A673 (cell line): ENCODE results near the gene CTSD. TPM values are rescaled to one million over a fixed set of nuclear protein-coding genes. Genes with fewer than 3 reads are reported as not detected.

Source experiments
- BruUV-seq: library from RNA; stranded (reverse); fragments of 400-500 nt; replicated peaks from 2 replicates; lab custom pipeline; 2021; lab: Mats Ljungman, UMichigan
- CTCF ChIA-PET: fragments of 300-600 bp; sonication (Branson Sonifier 250); formaldehyde crosslinking; loops from one replicate; lab custom pipeline; 2022; ENCODE audit warnings: antibody characterized with exemption; lab: Charles Lee
- POLR2A ChIA-PET: fragments of 300-600 bp; sonication (Branson Sonifier 250); formaldehyde crosslinking; loops from one replicate; lab custom pipeline; 2022; ENCODE audit warnings: antibody characterized with exemption; ENCODE audit not compliant: low non-redundant PET; lab: Charles Lee
- DNase-seq: peaks from one replicate; pipeline ENCODE4 v3.0.0-alpha.2; 2015; ENCODE audit warnings: low spot score
- H3K27ac ChIP-seq: fragments of 200-600 bp; sonication (generic); 2 replicates; pipeline ENCODE4 v1.5.1; 2016; ENCODE audit warnings: mixed run types, low read depth, mild to moderate bottlenecking, mixed read lengths, antibody characterized with exemption, low read length; ENCODE audit not compliant: poor library complexity, severe bottlenecking
- H3K27me3 ChIP-seq: fragments of 200-600 bp; sonication (generic); replicated peaks from 2 replicates; pipeline ENCODE4 v1.6.1; 2017; ENCODE audit warnings: mixed run types, low read depth, mild to moderate bottlenecking, mixed read lengths, antibody characterized with exemption, low read length; ENCODE audit not compliant: insufficient read depth, poor library complexity
- H3K36me3 ChIP-seq: fragments of 200-600 bp; sonication (generic); 2 replicates; pipeline ENCODE4 v1.6.1; 2016; ENCODE audit warnings: mixed run types, mild to moderate bottlenecking, mixed read lengths, antibody characterized with exemption, low read length; ENCODE audit not compliant: insufficient read depth, poor library complexity, severe bottlenecking
- H3K4me1 ChIP-seq: fragments of 200-600 bp; sonication (generic); 2 replicates; pipeline ENCODE4 v1.6.1; 2017; ENCODE audit warnings: mixed run types, mild to moderate bottlenecking, mixed read lengths, antibody characterized with exemption, low read length; ENCODE audit not compliant: insufficient read depth, poor library complexity, severe bottlenecking
- H3K4me3 ChIP-seq: fragments of 200-600 bp; sonication (generic); 2 replicates; pipeline ENCODE4 v1.5.1; 2016; ENCODE audit warnings: low read depth, mixed run types, mild to moderate bottlenecking, mixed read lengths, low read length; ENCODE audit not compliant: poor library complexity, severe bottlenecking
- H3K9me3 ChIP-seq: fragments of 200-600 bp; sonication (generic); 2 replicates; pipeline ENCODE4 v1.6.1; 2016; ENCODE audit warnings: mixed run types, low read depth, mild to moderate bottlenecking, mixed read lengths, antibody characterized with exemption, low read length; ENCODE audit not compliant: poor library complexity, severe bottlenecking
- CTCF ChIP-seq: fragments of 300-800, 200-600 bp; sonication (generic); conservative IDR thresholded peaks from 2 replicates; pipeline ENCODE4 v1.5.1; 2017; ENCODE audit warnings: low read depth, mild to moderate bottlenecking, antibody characterized with exemption, low read length, moderate library complexity, mixed read lengths
- EZH2 ChIP-seq: fragments of 200-600 bp; sonication (generic); IDR thresholded peaks from 2 replicates; pipeline ENCODE4 v1.6.1; 2017; ENCODE audit warnings: borderline replicate concordance, low read depth, mild to moderate bottlenecking, mixed read lengths, antibody characterized with exemption, low read length; ENCODE audit not compliant: poor library complexity, severe bottlenecking
- intact Hi-C: fragments of 100-400 bp; cut with micrococcal nuclease; formaldehyde crosslinking; loops from one replicate; pipeline ENCODE4 v1.10.0; 2022; ENCODE audit not compliant: unreplicated experiment
- total RNA-seq: library from RNA; stranded (reverse); gene quantifications from 2 replicates; pipeline ENCODE4 v1.2.3, GENCODE V29; 2021

CTSD gene
- total RNA-seq, 1 experiment from 2014 or later: 159 TPM

GRCh38 chr11:1753229-1753928, 10.3 kb downstream of the CTSD start:
- BruUV-seq: no TSS peak
- Histone ChIP-seq H3K27me3 (peaks cover 21% of the 10 kb centered on the region), H3K36me3 (no peaks in the 10 kb centered on the region), H3K4me1 (no peaks in the 10 kb centered on the region), H3K27ac (no peak overlapping the region), H3K4me3 (no peak overlapping the region), H3K9me3 (no peaks in the 10 kb centered on the region)
- ChIA-PET POLR2A (no interaction called here), CTCF (no interaction called here)
- TF ChIP-seq EZH2: no peak
- TF ChIP-seq CTCF: no peak
- intact Hi-C loops: no loop called here
- DNase-seq: no peak

GRCh38 chr11:1752907-1753228, 10.9 kb downstream of the CTSD start:
- H3K36me3 ChIP-seq: no peaks in the 10 kb centered on the region

GRCh38 chr11:1751999-1752906, 11.5 kb downstream of the CTSD start:
- CTCF ChIA-PET: no interaction called here
- Histone ChIP-seq H3K4me3 (no peak overlapping the region), H3K36me3 (no peaks in the 10 kb centered on the region), H3K27ac (no peak overlapping the region), H3K27me3 (peaks cover 32% of the 10 kb centered on the region), H3K9me3 (no peaks in the 10 kb centered on the region), H3K4me1 (no peaks in the 10 kb centered on the region)
- no peak for DNase-seq
- BruUV-seq: no TSS peak
- intact Hi-C loops: no loop called here
- TF ChIP-seq EZH2: no peak
- TF ChIP-seq CTCF: no peak
- POLR2A ChIA-PET: no interaction called here

More at GRCh38 chr11:1752907-1753228, 10.9 kb downstream of the CTSD start:
- Histone ChIP-seq H3K27me3 (peaks cover 26% of the 10 kb centered on the region), H3K4me1 (no peaks in the 10 kb centered on the region), H3K4me3 (no peak overlapping the region), H3K9me3 (no peaks in the 10 kb centered on the region), H3K27ac (no peak overlapping the region)
- BruUV-seq: TSS peak; percentile 91
- no peak for DNase-seq
- ChIA-PET POLR2A (no interaction called here), CTCF (no interaction called here)
- TF ChIP-seq CTCF: no peak
- no peak for TF ChIP-seq EZH2
- intact Hi-C loops: no loop called here
